ENCODE measurements around the gene COL13A1.

- TF ChIP-seq, protein P1, sequence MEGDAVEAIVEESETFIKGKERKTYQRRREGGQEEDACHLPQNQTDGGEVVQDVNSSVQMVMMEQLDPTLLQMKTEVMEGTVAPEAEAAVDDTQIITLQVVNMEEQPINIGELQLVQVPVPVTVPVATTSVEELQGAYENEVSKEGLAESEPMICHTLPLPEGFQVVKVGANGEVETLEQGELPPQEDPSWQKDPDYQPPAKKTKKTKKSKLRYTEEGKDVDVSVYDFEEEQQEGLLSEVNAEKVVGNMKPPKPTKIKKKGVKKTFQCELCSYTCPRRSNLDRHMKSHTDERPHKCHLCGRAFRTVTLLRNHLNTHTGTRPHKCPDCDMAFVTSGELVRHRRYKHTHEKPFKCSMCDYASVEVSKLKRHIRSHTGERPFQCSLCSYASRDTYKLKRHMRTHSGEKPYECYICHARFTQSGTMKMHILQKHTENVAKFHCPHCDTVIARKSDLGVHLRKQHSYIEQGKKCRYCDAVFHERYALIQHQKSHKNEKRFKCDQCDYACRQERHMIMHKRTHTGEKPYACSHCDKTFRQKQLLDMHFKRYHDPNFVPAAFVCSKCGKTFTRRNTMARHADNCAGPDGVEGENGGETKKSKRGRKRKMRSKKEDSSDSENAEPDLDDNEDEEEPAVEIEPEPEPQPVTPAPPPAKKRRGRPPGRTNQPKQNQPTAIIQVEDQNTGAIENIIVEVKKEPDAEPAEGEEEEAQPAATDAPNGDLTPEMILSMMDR (IDR thresholded peaks at IDR 0.05), result no peak
- TF ChIP-seq POLR2A (IDR thresholded peaks at IDR 0.05), result no peak
Observed at GRCh38 chr10:69965086-69965485, 163.4 kb downstream of the COL13A1 start.
